Measurements from ENCODE around the gene USP17L11. TPM values are rescaled to one million over a fixed set of nuclear protein-coding genes. Genes with fewer than 3 reads are reported as not detected.
"Not testable (repeated sequence)": the region's sequence is repeated elsewhere in the genome, so short reads cannot be mapped to it uniquely, and the experiment has no call there.

USP17L11 gene
- total RNA-seq, 1 experiment from 2014 or later = not detected

DNA sequence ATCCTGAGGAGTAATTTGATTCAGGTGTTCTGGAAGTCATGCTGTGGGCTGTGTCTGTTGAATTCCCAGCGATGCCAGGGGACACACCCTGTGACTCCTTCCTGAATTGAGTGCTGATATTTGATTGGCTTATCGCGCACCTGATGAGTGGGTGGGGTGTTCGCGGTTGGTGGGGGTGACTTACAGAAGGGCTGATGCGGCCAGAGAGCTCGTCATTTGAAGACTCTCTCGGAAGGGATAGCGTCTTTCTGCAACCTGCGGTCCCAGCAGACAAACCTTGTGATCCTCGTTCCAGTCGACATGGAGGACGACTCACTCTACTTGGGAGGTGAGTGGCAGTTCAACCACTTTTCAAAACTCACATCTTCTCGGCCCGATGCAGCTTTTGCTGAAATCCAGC, 18.9 kb downstream of the USP17L11 start, which contains the start of gene USP17L15:
Gene USP17L15, plus strand, starts transcription at position 301 of the 400 bp plus-strand sequence. Its CDS starts 0 bp downstream, at position 301.
- H3K27ac Mint-ChIP-seq (ENCODE audit: low read depth, unreplicated experiment); DNase-seq (ENCODE audit: unreplicated experiment); H3K4me3 Mint-ChIP-seq (ENCODE audit: unreplicated experiment); CTCF ChIA-PET; BruUV-seq (replicated peaks); H3K9me3 Mint-ChIP-seq (ENCODE audit: unreplicated experiment); H3K36me3 Mint-ChIP-seq (ENCODE audit: insufficient read depth, unreplicated experiment); intact Hi-C loops (cut with micrococcal nuclease); H3K27me3 Mint-ChIP-seq (ENCODE audit: insufficient read depth, unreplicated experiment); H3K4me1 Mint-ChIP-seq (ENCODE audit: insufficient read depth, unreplicated experiment); POLR2A ChIA-PET: not testable (repeated sequence)

DNA sequence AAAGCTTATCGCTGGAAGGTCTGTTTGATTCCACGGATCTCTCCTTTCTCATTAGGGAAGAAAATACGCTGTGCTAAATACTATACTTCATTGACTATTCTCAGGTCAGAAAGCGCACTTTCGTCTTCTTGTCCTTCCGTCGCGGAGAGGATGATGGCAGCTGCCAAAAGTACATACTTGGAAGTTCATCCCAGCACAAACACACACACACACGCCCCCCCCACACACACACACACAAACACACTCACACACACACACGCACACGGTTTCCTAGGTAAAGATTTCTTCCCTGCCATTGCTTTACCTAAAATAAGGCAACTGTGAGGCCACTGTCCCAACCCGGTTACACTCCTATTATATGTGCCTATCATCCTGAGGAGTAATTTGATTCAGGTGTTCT, 23.3 kb downstream of the USP17L11 start:
- CTCF ChIA-PET; H3K27ac Mint-ChIP-seq (ENCODE audit: low read depth, unreplicated experiment); intact Hi-C loops (cut with micrococcal nuclease); H3K9me3 Mint-ChIP-seq (ENCODE audit: unreplicated experiment); H3K36me3 Mint-ChIP-seq (ENCODE audit: insufficient read depth, unreplicated experiment); H3K4me3 Mint-ChIP-seq (ENCODE audit: unreplicated experiment); BruUV-seq (replicated peaks); POLR2A ChIA-PET; H3K27me3 Mint-ChIP-seq (ENCODE audit: insufficient read depth, unreplicated experiment); H3K4me1 Mint-ChIP-seq (ENCODE audit: insufficient read depth, unreplicated experiment): not testable (repeated sequence)
- DNase-seq (ENCODE audit: unreplicated experiment) = peak; percentile 0

DNA sequence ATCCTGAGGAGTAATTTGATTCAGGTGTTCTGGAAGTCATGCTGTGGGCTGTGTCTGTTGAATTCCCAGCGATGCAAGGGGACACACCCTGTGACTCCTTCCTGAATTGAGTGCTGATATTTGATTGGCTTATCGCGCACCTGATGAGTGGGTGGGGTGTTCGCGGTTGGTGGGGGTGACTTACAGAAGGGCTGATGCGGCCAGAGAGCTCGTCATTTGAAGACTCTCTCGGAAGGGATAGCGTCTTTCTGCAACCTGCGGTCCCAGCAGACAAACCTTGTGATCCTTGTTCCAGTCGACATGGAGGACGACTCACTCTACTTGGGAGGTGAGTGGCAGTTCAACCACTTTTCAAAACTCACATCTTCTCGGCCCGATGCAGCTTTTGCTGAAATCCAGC, 28.4 kb downstream of the USP17L11 start, which contains the start of gene USP17L17:
Gene USP17L17, plus strand, starts transcription at position 301 of the 400 bp plus-strand sequence. Its CDS starts 0 bp downstream, at position 301.
- H3K9me3 Mint-ChIP-seq (ENCODE audit: unreplicated experiment); BruUV-seq (replicated peaks); DNase-seq (ENCODE audit: unreplicated experiment); H3K4me1 Mint-ChIP-seq (ENCODE audit: insufficient read depth, unreplicated experiment); H3K4me3 Mint-ChIP-seq (ENCODE audit: unreplicated experiment); intact Hi-C loops (cut with micrococcal nuclease); POLR2A ChIA-PET; H3K27ac Mint-ChIP-seq (ENCODE audit: low read depth, unreplicated experiment); H3K36me3 Mint-ChIP-seq (ENCODE audit: insufficient read depth, unreplicated experiment); H3K27me3 Mint-ChIP-seq (ENCODE audit: insufficient read depth, unreplicated experiment); CTCF ChIA-PET: not testable (repeated sequence)

DNA sequence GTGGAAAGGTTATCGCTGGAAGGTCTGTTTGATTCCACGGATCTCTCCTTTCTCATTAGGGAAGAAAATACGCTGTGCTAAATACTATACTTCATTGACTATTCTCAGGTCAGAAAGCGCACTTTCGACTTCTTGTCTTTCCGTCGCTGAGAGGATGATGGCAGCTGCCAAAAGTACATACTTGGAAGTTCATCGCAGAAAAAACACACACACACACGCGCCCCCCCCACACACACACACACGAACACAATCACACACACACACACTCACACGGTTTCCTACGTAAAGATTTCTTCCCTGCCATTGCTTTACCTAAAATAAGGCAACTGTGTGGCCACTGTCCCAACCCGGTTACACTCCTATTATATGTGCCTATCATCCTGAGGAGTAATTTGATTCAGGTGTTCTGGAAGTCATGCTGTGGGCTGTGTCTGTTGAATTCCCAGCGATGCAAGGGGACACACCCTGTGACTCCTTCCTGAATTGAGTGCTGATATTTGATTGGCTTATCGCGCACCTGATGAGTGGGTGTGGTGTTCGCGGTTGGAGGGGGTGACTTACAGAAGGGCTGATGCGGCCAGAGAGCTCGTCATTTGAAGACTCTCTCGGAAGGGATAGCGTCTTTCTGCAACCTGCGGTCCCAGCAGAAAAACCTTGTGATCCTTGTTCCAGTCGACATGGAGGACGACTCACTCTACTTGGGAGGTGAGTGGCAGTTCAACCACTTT, 32.9 kb downstream of the USP17L11 start, which contains the start of gene USP17L18:
Gene USP17L18, plus strand, starts transcription at position 678 of the 728 bp plus-strand sequence. Its CDS starts 0 bp downstream, at position 678.
- DNase-seq (ENCODE audit: unreplicated experiment); H3K4me3 Mint-ChIP-seq (ENCODE audit: unreplicated experiment); H3K36me3 Mint-ChIP-seq (ENCODE audit: insufficient read depth, unreplicated experiment); H3K9me3 Mint-ChIP-seq (ENCODE audit: unreplicated experiment); H3K27ac Mint-ChIP-seq (ENCODE audit: low read depth, unreplicated experiment); BruUV-seq (replicated peaks); intact Hi-C loops (cut with micrococcal nuclease); CTCF ChIA-PET; H3K27me3 Mint-ChIP-seq (ENCODE audit: insufficient read depth, unreplicated experiment); POLR2A ChIA-PET; H3K4me1 Mint-ChIP-seq (ENCODE audit: insufficient read depth, unreplicated experiment): not testable (repeated sequence)

DNA sequence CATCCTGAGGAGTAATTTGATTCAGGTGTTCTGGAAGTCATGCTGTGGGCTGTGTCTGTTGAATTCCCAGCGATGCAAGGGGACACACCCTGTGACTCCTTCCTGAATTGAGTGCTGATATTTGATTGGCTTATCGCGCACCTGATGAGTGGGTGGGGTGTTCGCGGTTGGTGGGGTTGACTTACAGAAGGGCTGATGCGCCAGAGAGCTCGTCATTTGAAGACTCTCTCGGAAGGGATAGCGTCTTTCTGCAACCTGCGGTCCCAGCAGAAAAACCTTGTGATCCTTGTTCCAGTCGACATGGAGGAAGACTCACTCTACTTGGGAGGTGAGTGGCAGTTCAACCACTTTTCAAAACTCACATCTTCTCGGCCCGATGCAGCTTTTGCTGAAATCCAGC, 37.9 kb downstream of the USP17L11 start, which contains the start of gene USP17L19:
Gene USP17L19, plus strand, starts transcription at position 301 of the 400 bp plus-strand sequence. Its CDS starts 0 bp downstream, at position 301.
- BruUV-seq (replicated peaks); H3K36me3 Mint-ChIP-seq (ENCODE audit: insufficient read depth, unreplicated experiment); POLR2A ChIA-PET: not testable (repeated sequence)

DNA sequence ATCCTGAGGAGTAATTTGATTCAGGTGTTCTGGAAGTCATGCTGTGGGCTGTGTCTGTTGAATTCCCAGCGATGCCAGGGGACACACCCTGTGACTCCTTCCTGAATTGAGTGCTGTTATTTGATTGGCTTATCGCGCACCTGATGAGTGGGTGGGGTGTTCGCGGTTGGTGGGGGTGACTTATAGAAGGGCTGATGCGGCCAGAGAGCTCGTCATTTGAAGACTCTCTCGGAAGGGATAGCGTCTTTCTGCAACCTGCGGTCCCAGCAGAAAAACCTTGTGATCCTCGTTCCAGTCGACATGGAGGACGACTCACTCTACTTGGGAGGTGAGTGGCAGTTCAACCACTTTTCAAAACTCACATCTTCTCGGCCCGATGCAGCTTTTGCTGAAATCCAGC, 42.6 kb downstream of the USP17L11 start, which contains the start of gene USP17L20:
Gene USP17L20, plus strand, starts transcription at position 301 of the 400 bp plus-strand sequence. Its CDS starts 0 bp downstream, at position 301.
- DNase-seq (ENCODE audit: unreplicated experiment); POLR2A ChIA-PET; H3K27ac Mint-ChIP-seq (ENCODE audit: low read depth, unreplicated experiment); H3K9me3 Mint-ChIP-seq (ENCODE audit: unreplicated experiment); CTCF ChIA-PET; H3K4me1 Mint-ChIP-seq (ENCODE audit: insufficient read depth, unreplicated experiment); BruUV-seq (replicated peaks); intact Hi-C loops (cut with micrococcal nuclease); H3K36me3 Mint-ChIP-seq (ENCODE audit: insufficient read depth, unreplicated experiment); H3K4me3 Mint-ChIP-seq (ENCODE audit: unreplicated experiment); H3K27me3 Mint-ChIP-seq (ENCODE audit: insufficient read depth, unreplicated experiment): not testable (repeated sequence)

More for the DNA sequence above, 37.9 kb downstream of the USP17L11 start, which contains the start of gene USP17L19:
- CTCF ChIA-PET; H3K27ac Mint-ChIP-seq (ENCODE audit: low read depth, unreplicated experiment); intact Hi-C loops (cut with micrococcal nuclease); H3K4me1 Mint-ChIP-seq (ENCODE audit: insufficient read depth, unreplicated experiment); H3K4me3 Mint-ChIP-seq (ENCODE audit: unreplicated experiment); DNase-seq (ENCODE audit: unreplicated experiment); H3K9me3 Mint-ChIP-seq (ENCODE audit: unreplicated experiment); H3K27me3 Mint-ChIP-seq (ENCODE audit: insufficient read depth, unreplicated experiment): not testable (repeated sequence)

DNA sequence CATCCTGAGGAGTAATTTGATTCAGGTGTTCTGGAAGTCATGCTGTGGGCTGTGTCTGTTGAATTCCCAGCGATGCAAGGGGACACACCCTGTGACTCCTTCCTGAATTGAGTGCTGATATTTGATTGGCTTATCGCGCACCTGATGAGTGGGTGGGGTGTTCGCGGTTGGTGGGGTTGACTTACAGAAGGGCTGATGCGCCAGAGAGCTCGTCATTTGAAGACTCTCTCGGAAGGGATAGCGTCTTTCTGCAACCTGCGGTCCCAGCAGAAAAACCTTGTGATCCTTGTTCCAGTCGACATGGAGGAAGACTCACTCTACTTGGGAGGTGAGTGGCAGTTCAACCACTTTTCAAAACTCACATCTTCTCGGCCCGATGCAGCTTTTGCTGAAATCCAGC, 47.4 kb downstream of the USP17L11 start, which contains the start of gene USP17L21:
Gene USP17L21, plus strand, starts transcription at position 301 of the 400 bp plus-strand sequence. Its CDS starts 0 bp downstream, at position 301.
- intact Hi-C loops (cut with micrococcal nuclease); H3K4me3 Mint-ChIP-seq (ENCODE audit: unreplicated experiment); DNase-seq (ENCODE audit: unreplicated experiment); BruUV-seq (replicated peaks); POLR2A ChIA-PET; H3K27ac Mint-ChIP-seq (ENCODE audit: low read depth, unreplicated experiment); H3K9me3 Mint-ChIP-seq (ENCODE audit: unreplicated experiment); H3K27me3 Mint-ChIP-seq (ENCODE audit: insufficient read depth, unreplicated experiment); CTCF ChIA-PET; H3K36me3 Mint-ChIP-seq (ENCODE audit: insufficient read depth, unreplicated experiment); H3K4me1 Mint-ChIP-seq (ENCODE audit: insufficient read depth, unreplicated experiment): not testable (repeated sequence)

Other genes with a start within 250 kb of the USP17L11 start
- not detected in 2 replicates for gene FAM90A26, start 45.0 kb upstream of the USP17L11 start, total RNA-seq (2022)
- not detected in 2 replicates for gene USP17L10, start 4.7 kb upstream of the USP17L11 start, total RNA-seq (2022)
- gene USP17L12, start 4.7 kb downstream of the USP17L11 start, total RNA-seq (2022) = not detected in 2 replicates
- not detected in 2 replicates for gene USP17L13, start 9.5 kb downstream of the USP17L11 start, total RNA-seq (2022)
- not detected in 2 replicates for gene USP17L15, start 19.0 kb downstream of the USP17L11 start, total RNA-seq (2022)
- not detected in 2 replicates for gene USP17L17, start 28.5 kb downstream of the USP17L11 start, total RNA-seq (2022)
- not detected in 2 replicates for gene USP17L18, start 33.2 kb downstream of the USP17L11 start, total RNA-seq (2022)
- gene USP17L19, start 38.0 kb downstream of the USP17L11 start, total RNA-seq (2022) = not detected in 2 replicates
- gene USP17L20, start 42.7 kb downstream of the USP17L11 start, total RNA-seq (2022) = not detected in 2 replicates
- not detected in 2 replicates for gene USP17L21, start 47.5 kb downstream of the USP17L11 start, total RNA-seq (2022)
- gene USP17L22, start 52.2 kb downstream of the USP17L11 start, total RNA-seq (2022) = not detected in 2 replicates
- not detected in 2 replicates for gene USP17L24, start 109.8 kb downstream of the USP17L11 start, total RNA-seq (2022)
- not detected in 2 replicates for gene USP17L25, start 114.5 kb downstream of the USP17L11 start, total RNA-seq (2022)
- gene USP17L26, start 119.3 kb downstream of the USP17L11 start, total RNA-seq (2022) = not detected in 2 replicates
- gene USP17L5, start 124.0 kb downstream of the USP17L11 start, total RNA-seq (2022) = not detected in 2 replicates
- not detected in 2 replicates for gene USP17L27, start 128.7 kb downstream of the USP17L11 start, total RNA-seq (2022)
- not detected in 2 replicates for gene USP17L28, start 133.5 kb downstream of the USP17L11 start, total RNA-seq (2022)
- not detected in 2 replicates for gene USP17L29, start 138.2 kb downstream of the USP17L11 start, total RNA-seq (2022)
- gene USP17L30, start 147.7 kb downstream of the USP17L11 start, total RNA-seq (2022) = not detected in 2 replicates
- gene DEFB131A, start 229.0 kb downstream of the USP17L11 start, total RNA-seq (2022) = not detected in 2 replicates